HG02798 (cell line): ENCODE data around the gene STIM1.
"Not testable (repeated sequence)": the region's sequence is repeated elsewhere in the genome, so short reads cannot be mapped to it uniquely, and the experiment has no call there.

Source experiments
- ATAC-seq: cut with Tn5 transposase; IDR thresholded peaks from one replicate; pipeline ENCODE4 v1.9.1; 2021; ENCODE audit warnings: mild to moderate bottlenecking; ENCODE audit not compliant: unreplicated experiment, poor library complexity

The STIM1 gene

GRCh38 chr11:3854977-3855807 lies at the start of gene STIM1:
STIM1 (plus strand) TSS chr11:3855664; CDS start chr11:3856271, 607 bp downstream.
- ATAC-seq: peak; percentile 76

- peak; percentile 71 for ATAC-seq
Observed at GRCh38 chr11:3807909-3808860, 47.3 kb upstream of the STIM1 start, which contains the start of gene PGAP2. PGAP2 (plus strand) TSS chr11:3808560; CDS start chr11:3811260, 2,700 bp downstream.

- peak; percentile 71 for ATAC-seq
Observed at GRCh38 chr11:3808861-3809623, 46.4 kb upstream of the STIM1 start.

- ATAC-seq: no peak
Observed at GRCh38 chr11:3809624-3809928, 45.9 kb upstream of the STIM1 start.

GRCh38 chr11:3810446-3810845 lies 45.0 kb upstream of the STIM1 start:
- no peak for ATAC-seq

- ATAC-seq: no peak
Observed at GRCh38 chr11:3810951-3811350, 44.5 kb upstream of the STIM1 start.

GRCh38 chr11:3814832-3815231 lies 40.6 kb upstream of the STIM1 start:
- ATAC-seq: not testable (repeated sequence)

- no peak for ATAC-seq
Observed at GRCh38 chr11:3815845-3816244, 39.6 kb upstream of the STIM1 start.

GRCh38 chr11:3816673-3817072 lies 38.8 kb upstream of the STIM1 start:
- ATAC-seq: no peak

- no peak for ATAC-seq
Observed at GRCh38 chr11:3817181-3817800, 38.2 kb upstream of the STIM1 start.

- ATAC-seq: no peak
Observed at GRCh38 chr11:3820971-3821370, 34.5 kb upstream of the STIM1 start.

- no peak for ATAC-seq
Observed at GRCh38 chr11:3822312-3822711, 33.2 kb upstream of the STIM1 start.

GRCh38 chr11:3823303-3823702 lies 32.2 kb upstream of the STIM1 start:
- no peak for ATAC-seq

GRCh38 chr11:3823762-3824506 lies 31.5 kb upstream of the STIM1 start:
- ATAC-seq: no peak

- peak; percentile 82 for ATAC-seq
Observed at GRCh38 chr11:3824714-3825472, 30.6 kb upstream of the STIM1 start.

- no peak for ATAC-seq
Observed at GRCh38 chr11:3825473-3826154, 29.9 kb upstream of the STIM1 start.

GRCh38 chr11:3826721-3827120 lies 28.7 kb upstream of the STIM1 start:
- no peak for ATAC-seq
